NT2/D1 (cell line): ENCODE data around the gene TBCCD1.

Experiments
- SUZ12 ChIP-seq: IDR thresholded peaks from 2 replicates; pipeline ENCODE4 v1.6.1; 2011; ENCODE audit not compliant: insufficient read length, insufficient read depth; ENCODE audit errors: extremely low read depth
- YY1 ChIP-seq: IDR thresholded peaks from 2 replicates; pipeline ENCODE4 v1.6.1; 2011; ENCODE audit not compliant: insufficient read length, insufficient read depth

- TF ChIP-seq SUZ12 (no peak), YY1 (no peak)
Observed at GRCh38 chr3:186588632-186589031, 21.5 kb upstream of the TBCCD1 start.
